CD1c-positive myeloid dendritic cell (primary cell): Measurements from ENCODE around the gene MS4A10.

Experiments used
- DNase-seq: peaks from one replicate; pipeline ENCODE4 v3.0.0-alpha.2; 2016; ENCODE audit errors: extremely low spot score

MS4A10 gene

DNA sequence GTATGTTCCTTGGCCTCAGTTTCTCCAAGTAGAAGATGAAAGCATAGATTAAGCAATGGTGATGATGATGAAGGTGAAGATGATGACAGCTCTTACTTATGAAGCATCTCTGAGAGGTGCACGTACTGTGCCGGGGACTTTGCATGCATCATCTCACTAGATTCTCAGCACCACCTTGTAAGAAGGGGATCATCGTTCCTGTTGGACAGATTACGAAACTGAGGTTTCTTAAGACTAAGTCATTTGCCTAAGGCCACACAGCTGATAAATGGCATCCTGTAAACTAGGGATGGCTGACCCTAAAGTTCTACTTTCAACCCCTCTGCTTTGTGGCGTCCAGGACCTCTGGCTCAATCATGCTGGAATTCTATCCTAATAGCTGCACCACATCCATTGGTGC, 19.8 kb upstream of the MS4A10 start:
- DNase-seq: no peak

DNA sequence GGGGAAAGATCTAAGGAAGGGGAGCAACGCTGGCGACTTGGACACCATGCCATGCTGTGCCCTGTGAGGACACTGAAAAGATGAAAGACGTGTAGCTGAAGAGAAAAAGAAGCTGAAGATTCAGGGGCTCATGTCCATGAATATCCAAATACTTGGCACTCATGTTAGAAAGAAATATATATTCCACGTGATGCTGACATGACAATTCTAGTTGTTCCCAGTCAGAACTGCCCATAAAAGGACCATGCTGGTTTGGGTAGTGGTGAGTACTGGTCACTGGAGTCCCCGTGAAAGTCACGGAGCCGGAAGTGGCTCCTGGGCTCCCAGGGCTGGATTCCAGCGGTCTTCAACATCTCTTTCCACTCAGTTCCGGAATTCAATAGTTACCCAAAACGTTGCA, 18.6 kb upstream of the MS4A10 start:
- DNase-seq: no peak

DNA sequence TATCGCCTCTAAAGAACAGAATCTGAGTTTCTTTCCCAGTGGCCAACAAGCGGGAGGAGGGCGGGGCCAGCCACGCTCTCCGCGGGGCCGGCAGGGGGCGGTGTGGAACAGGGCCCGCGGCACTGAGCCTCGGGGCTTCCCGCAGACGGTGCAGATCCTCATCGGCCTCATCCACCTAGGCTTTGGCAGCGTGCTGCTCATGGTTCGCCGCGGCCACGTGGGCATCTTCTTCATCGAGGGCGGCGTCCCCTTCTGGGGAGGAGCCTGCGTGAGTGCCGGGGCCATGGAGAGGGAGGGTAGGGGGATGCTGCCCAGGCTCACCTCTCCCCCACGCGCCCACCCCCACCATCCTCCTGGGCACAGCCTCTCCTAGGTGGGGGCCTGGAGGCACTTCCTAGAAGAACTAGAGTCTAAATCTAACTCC, 17.7 kb upstream of the MS4A10 start:
- DNase-seq: peak; percentile 16

DNA sequence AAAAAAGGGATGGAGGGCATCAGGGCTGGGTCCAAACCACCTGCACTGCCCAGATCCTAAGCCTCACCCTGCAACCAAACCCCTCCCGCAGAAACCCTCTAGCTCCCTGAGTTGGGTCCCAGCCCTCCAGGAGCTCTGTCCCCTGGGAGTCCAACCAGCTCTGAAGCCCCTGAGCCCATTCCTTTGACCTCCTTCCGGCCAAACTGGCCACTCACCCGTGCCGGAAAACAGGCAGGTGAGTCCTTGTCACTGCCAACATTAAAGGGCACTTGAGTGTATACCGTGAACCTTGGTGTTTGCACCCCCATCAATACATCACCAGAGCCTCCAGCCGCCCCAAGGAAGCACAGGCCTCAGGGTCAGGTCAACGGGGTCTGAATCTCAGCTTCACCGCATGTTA, 16.9 kb upstream of the MS4A10 start:
- DNase-seq: no peak

DNA sequence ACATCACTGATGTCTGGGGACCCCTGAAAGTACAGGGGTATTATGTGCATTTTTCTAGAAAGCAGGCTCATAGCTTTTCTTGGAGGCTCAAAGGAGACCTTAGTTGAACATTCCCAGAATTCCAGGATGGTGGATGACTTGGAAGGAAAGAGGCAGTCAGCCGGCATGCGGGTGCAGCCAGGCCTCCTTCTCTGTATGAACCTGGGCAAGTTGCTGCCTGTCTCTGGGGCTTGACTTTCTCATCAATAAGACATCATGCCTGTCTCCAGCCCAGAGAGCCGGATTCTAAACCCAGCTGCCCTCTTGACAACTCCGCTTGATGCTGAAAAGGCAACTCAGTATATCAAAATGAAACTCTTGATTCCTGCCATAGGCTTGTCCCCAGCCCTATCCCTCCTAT, 15.9 kb upstream of the MS4A10 start:
- no peak for DNase-seq

DNA sequence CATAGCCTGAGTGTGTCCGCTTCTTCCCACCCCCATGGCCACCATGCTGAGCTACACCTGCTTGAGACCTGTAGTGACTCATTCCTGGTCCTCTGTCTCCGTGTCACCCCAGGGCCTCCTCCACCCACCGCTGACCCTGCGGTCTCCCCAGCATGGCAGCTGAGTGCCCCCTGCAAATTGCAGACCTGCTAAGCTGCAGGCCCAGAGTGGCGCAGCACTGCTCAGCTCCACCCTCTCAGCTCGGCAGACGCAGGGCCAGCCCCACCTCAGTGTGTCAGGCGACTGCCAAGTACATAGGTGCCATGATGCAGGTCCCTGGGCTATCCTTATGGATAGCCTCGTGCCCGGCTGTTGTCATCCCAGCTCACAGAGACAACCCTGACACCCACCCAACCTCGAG, 15.3 kb upstream of the MS4A10 start:
- no peak for DNase-seq

DNA sequence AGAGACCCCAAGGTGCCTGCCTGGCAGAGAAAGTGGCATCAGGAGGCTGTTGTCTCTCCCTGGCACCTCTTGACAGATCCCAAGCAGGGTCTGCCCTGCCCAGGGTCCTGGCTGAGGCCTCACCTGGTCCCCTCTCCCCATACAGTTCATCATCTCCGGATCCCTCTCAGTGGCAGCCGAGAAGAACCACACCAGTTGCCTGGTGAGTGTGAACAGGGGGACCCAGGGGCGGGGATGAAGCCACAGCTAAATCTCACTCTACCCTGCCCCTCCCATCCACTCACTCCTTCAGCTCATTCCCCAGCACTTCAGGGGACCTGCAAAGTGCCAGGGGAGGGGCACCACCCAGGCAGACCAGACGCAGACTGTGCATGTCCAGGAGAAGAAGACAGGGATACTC, 14.0 kb upstream of the MS4A10 start:
- DNase-seq: no peak

DNA sequence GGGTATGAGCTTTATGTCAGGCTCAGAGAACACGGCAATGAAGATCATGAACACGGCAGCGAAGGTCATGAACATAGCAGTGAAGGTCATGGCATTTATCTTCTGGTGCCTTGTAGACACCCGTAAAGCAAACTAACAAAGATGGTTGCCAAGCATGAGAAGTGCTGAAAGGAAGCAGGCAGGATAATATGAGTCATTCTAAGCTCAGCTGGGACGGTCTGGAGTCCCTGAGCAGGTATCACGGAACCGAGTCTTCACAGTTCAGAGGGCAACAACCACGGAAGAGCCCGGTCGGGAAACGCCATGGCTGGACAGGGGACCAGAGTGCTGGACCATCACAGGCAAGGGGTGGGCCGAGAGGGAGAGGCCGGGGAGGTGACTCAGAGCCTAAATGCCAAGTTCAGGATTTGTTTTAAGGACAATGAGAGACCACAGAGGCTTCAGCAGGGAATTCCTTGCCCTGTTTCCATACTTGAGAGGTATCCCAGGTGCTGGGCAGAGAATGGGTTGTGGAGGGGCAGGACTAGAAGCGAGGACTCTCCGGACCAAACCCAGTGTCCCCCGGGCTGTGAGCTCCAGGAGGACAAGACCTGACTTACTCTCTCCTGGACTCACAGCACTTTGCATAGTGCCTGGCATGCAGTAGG, 13.1 kb upstream of the MS4A10 start:
- DNase-seq: no peak

DNA sequence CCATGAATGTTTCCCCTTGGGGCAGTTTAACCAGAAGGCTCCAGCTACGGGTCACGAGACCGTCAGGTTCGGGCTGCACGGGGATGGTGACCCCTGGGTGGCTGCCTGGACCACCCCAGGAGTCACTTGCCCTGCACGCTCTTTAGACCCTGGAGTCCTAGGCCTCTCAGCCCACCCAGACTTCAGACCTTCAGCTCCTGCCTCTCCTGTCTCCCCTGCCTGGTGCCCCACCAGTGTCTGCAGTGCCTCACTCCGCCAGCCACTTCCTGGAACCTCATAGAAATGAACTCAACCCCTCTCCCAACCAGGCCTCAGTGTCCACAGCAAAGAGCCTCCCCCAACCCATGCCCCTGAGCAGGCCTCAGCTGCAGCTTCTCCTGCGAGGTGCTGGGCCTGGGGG, 12.5 kb upstream of the MS4A10 start:
- no peak for DNase-seq

DNA sequence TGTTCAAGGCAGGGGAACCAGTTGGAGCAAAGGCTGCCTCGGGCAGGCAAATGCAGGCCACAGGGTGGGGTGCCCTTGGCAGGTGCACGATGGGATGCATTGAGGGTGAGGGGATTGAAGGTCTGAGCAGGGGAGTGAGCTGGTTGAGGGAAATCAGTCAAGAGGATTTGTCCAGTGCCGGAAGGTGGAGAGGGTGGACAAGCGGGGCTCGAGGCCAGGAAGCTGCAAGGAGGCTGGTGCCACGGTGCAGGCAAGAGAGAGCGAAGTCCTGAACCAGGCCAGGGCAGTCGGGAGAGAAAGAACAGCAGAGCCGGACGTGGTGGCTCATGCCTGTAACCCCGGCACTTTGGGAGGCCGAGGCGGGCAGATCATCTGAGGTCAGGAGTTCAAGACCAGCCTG, 10.4 kb upstream of the MS4A10 start:
- DNase-seq: no peak

DNA sequence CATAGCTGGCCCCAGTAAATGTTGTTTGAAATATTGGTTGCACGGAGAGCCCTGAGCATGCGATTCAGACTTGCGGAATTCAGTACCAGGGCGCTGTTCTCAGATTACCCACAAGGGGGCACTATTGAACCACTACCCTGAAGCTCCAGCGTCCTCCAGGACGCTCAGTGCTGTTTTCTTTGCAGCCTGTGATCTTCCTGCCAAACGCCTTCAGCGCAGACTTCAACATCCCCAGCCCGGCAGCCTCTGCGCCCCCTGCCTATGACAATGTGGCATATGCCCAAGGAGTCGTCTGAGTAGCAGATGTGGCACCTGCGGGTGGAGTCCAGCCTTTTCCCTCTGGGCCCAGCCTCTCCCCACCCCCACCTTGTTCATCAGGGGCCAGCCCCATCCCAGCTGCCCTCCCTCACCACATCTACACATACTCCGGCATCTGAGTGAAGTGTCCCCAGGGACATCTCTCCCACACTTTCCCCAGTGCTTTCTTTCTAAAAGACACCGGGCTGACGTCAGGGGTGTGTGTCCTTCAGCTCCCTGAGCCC, 9.6 kb upstream of the MS4A10 start:
- peak; percentile 90 for DNase-seq

DNA sequence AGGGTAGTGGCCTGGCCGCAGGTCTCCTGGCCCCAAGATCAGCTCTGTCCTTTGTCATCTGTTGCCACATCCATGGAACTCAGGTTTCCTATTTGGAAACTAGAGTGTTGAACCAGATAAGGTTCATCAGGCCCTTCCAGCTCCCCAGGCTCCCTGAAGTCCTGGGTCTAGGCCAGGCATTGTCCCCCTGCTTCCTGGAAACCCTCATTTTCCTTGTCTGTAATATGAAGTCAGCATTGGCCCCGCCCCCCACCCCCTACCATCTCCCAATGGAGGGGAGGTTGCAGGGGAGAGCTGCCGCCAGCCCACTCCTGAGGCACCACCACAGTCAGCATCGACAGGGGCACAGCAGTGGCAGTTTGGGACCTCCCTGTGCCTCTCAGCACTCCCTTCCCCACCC, 9.0 kb upstream of the MS4A10 start:
- DNase-seq: no peak

DNA sequence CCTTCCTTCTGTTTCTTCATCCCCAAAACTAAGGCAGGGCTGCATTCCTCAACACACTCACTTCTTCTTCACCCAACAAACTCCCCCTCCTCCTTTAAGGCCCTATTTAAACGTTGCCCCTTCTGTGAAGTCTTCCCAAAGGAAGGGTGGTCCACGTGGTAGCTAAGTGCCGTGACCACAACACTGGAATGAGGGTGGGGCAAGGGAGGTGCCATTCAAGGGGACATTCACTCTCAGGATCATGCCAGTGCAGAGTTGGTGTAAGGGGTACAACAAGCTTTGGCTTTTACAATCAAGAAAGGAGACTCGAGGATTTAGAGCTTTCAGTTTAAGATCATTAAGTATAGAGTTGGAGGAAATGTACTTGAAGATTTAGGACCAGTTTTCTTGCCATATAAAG, 8.0 kb upstream of the MS4A10 start:
- no peak for DNase-seq

DNA sequence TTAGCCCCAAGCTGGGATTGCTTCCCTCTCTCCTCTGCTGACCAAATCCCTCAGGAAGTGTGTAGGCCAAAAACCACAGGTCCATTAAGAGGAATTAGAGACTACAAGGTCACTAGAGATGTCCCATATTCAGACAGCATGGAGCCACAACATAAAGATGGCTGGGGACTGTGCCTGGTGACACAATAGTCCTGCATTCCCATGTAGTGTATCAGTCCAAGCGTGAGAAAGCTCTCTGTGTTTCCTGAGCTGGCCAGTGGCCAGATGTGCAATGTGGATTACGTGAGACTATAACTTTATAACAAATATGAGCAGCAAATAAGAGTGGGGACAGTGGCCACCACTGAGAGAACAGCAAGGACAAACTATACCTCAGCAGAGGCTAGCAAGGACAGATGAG, 7.6 kb upstream of the MS4A10 start:
- DNase-seq: no peak

DNA sequence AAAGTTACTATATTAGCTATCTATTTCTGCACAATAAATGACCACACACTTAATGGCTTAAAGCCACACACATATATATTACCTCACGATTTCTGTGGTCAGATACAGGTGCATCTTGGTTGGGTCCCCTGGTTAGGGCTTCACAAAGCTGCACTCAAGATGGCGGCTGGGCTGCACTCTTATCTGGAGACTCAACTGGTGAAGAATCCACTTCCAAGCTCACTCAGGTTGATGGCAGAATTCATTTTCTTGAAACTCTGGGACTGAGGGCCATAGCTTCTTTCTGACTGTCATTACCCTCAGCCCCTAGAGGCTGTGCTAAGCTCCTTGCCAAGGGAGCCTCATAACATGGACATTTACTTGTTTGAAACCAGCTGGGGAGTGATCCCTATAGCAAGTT, 5.1 kb upstream of the MS4A10 start:
- DNase-seq: no peak

DNA sequence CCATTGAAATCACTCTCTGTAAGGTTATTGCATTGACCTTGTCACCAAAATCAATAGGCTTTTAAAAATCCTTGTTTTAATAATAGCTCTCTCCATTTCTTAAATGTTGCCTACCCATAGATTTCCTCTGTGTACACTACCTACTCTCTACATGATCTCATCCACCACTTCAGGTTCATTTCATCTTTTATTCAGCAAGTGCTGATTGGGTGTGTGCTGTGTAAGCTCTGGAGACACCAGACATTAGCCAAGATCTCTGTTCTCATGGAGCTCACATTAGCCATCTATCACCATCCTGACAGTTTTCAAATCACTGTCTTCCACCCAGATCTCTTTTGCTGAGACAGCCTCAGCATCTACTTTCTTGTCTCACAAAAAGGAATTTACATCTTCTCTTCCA, 4.4 kb upstream of the MS4A10 start:
- no peak for DNase-seq

DNA sequence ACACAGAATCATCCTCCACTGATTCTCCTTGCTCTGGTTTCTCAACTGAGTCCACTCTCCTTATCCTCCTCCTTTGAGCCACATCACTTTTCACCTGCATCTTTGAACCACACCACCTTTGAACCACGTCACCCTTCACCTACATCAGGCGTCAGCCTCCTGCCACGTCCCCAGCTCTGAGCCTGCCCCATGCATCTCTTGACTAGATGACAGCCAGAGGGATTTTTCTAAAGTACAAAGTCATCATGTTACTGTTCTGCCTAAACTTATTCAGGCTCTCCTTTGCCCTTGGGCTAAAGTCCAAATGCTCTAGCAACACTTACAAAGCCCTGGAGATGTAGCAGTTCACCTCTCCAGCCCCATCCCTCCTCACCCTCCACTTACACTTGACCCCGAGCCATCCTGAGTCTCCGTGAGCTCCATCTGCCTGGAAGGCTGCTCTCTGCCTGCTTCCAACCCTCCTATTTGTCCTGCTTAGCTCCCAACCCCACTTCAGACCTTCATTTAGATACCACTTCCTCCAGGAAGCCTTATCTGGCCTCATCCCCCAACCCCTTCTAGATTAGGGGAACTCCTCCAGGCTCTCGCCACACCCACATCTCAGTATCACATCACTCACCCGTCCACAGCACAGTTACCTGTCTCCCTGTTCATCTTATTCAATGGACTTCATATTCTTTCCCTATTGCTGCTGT, 3.7 kb upstream of the MS4A10 start:
- no peak for DNase-seq

DNA sequence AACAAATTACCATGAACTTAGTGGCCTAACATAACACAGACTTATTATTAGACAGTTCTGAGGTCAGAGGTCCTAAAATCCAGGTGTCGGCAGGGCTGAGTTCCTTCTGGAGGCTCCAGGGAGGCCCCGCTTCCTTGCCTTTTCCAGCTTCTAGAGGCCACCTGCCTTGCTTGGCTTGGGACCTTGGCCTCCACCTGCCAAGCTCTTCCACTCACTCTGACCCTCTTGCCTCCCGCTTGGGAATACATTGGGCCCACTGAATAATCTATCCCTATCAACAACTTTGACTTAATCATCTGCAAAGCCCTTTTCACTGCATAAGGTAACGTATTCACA, 3.2 kb upstream of the MS4A10 start:
- DNase-seq: no peak

DNA sequence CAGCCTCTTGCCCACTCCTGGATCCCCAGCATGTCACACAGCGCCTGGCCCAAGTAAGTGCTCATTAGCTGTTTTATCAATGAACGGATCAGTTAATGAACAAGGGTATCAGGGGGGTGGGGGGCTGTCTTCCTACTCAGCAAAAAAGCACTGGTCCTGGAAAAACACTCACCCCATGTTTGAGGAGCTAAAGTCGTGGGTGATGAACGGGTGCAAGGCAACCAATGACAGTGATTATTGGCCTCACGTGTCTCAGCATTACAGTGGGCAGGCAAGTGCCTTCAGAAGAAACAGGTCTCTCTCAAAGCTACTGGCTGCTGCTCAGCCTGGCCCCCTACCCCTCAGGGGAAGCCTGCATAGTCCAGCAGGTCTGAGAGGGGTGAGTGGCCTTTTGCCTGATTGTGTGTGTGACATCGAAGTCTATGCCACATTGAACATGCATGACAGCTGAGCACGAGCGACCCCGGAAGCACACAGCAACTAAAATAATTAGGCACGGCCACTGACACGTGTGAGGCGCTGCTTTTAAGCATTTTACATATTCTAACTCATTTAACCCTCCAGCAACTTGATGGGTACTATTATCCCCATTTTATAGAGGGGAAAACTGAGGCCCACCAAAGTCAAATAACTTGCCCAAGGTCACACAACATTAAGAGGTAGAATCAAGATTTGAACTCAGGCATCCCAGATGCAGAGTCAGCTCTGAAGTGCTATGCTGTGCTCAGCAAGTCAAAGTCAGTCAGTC, 2.6 kb upstream of the MS4A10 start:
- no peak for DNase-seq

DNA sequence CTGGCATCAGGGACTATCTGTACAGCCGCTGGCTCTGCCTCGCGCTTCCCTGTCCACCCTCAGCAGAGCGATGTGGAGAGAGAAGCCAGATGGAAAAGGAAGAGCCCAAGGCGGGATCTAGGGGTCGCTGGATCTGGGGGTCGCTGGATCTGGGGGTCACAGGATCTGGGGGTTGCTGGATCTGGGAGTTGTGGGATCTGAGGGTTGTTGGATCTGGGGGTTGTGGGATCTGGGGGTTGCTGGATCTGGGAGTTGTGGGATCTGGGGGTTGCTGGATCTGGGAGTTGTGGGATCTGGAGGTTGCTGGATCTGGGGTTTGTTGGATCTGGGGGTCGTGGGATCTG, 2.0 kb upstream of the MS4A10 start:
- DNase-seq: no peak

DNA sequence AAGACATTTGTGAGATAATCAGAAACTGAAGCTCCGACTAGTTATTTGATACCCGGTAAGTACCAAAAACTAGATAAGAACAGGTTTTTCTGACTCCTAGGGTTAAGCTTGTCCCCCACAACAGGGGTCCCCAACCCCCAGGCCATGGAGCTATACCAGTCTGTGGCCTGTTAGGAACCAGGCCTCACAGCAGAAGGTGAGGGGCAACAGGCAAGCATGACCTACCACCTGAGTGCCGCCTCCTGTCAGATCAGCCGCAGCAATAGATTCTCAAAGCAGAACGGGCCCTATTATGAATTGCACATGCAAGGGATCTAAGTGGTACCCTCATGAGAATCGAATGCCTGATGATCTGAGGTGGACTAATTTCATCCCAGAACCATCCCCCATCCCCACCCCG, 1.2 kb upstream of the MS4A10 start:
- DNase-seq: no peak

DNA sequence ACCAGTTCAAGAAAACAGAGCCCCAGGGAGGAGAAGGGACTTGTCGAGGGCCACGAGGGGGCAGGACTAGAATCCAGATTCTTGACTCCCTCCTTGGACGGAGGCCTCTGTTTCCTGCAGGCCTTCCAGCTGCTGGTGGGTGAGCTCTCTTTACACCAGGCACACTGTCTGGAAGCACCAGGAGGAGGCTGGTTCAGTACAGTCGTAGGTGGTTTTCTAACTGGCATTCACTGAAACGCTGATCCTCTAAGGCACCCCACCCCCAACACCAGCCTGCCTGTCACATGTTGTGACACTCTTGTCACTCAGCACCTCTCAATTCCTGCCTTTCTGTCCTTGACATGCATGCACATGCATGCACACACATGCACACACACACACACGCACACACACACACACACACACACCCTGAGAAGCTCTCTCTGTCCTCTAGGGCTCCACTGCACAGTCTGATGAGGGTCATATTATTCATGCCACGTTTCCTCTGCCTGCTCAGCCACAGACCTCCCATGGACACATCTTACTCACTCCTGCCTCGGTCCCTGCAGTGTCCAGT, 751 bp downstream of the MS4A10 start:
- DNase-seq: no peak
